Fibroblast of skin of back (primary cell): ENCODE measurements around the gene GJC2.

Source experiments
- DNase-seq: peaks from one replicate; pipeline ENCODE4 v3.0.0-alpha.2; 2013

Gene GJC2

DNA sequence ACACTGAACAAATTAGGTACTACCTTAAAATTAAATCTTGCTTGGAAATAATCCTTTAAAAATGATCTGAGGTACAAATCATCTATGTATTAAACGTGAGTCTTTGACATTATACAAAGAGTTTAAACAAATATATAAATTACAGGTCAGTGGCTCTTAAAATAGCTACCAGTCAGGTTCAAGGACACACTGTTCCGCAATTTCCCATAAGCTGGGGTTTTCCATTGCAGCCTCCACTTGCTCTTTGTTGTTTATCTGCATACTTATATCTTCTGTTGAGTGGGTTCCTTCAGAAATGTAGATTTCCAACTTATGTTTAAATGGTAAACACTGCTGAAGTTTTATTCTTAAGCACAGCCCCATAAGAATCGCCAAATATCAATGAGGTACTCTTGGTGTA is 34.9 kb upstream of the GJC2 start:
- no peak for DNase-seq

- no peak for DNase-seq
These were observed 32.4 kb upstream of the GJC2 start for GRCh38 chr1:228117335-228117734.

DNA sequence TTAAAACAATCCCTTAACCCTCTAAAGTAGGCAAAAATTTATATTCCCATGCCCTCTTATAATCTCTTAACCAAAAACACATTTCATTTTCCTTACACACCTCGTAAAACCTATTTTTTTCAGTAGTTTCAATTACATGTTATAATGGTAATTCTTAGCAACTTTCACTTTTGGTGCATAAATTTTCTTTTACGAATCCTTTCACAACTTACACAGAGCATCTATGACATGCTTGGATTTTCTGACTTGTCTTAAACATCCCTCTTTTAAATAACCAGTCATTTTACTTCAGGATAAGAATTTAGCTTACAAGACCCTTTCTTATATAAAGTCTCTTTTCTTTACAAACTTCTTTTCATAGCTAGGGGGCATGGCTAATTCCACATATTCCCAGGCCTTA is 31.7 kb upstream of the GJC2 start:
- DNase-seq, result no peak

- DNase-seq, result no peak
These were observed 29.4 kb upstream of the GJC2 start for GRCh38 chr1:228120351-228120750.

DNA sequence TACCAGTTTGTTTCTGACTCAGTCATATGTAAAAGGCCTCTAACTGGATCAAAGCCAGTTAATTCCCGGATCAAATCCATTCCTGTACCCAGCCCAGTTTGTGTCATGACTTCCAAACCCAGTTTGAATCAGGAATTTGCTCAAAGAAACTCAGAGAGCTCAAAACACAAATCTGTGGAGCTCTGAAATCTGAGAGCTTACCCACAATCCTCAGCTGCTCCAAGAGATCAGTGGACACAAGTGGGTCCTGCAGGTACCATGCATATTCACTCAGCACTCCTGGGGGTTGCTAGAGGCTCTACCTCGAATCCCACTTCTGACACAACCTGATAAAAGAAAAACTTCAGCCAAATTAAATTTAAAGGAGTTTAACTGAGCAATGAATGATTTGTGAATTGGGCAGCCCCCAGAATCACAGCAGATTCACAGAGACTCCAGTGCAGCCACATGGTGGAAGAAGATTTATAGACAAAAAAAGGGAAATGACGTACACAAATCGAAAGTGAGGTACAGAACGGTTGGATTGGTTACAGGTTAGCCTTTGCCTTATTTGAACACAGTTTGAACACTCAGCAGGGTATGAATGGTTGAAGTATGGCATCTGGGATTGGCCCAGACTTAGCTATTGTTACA is 28.8 kb upstream of the GJC2 start:
- no peak for DNase-seq

DNA sequence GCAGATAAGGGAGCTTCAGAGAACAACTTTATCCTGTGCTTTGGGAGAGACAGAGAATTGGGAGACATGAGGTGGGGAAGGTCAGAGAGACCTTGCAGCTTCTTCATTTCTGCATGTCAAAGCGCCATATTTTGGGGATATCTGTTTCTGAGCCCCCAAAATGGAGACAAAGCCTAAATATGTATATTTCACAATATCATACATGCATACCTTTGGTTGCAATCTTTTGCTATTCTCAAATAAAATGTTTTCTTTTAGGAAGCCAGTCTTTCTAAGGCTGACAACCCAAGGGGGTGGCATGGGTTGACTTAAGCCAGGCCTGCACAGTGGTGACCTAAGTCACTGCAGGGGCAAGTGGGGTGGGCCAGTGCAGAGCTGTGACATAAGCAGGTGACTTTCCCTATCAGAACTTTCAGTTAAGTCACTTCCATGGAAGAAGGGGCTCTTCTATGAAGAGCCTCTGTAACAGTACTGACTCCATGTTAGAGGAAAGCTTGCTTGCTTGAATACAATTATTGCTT is 26.7 kb upstream of the GJC2 start:
- no peak for DNase-seq

DNA sequence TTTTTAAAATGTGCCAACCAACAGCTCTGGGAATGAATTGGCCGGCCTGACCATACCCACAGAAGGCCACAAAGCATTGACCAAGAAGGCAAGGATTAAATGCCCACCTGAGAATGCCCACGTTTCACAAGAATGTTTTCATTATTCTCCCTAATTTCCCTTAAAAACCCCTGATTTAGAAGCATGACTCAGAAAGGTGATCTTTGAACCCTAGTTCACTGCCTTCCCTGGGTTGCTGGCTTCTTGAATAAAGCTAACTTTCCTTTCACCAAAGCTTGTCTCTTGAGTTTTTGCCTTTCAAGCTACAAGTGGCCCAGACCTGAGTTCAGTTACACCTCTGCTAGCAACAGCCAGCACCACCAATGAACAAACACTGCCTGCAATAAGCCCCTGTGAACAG is 26.2 kb upstream of the GJC2 start:
- no peak for DNase-seq

GRCh38 chr1:228125185-228125584 is 24.5 kb upstream of the GJC2 start:
- DNase-seq, result no peak

- DNase-seq, result no peak
These were observed 18.0 kb upstream of the GJC2 start for GRCh38 chr1:228131766-228132165.

DNA sequence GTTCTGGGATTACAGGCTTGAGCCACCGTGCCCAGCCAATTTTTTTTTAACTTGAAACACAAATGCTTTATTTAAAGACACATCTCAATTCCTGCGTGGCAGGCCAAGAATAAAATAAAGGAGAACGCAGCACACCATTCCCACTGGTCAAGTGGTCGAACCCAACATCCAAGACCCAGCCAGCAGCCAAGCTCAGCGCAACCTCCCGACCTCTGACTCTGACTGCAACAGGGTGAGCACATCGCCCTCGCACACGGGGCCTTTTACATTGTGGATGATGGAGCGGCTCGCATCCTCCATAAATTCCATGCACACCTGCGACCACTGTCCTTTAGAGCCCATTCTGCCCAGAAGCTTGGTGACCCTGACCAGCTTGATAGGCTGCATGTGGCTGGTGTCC is 15.1 kb upstream of the GJC2 start:
- DNase-seq, result no peak

- no peak for DNase-seq
These were observed 12.8 kb upstream of the GJC2 start for GRCh38 chr1:228136901-228137300.

DNA sequence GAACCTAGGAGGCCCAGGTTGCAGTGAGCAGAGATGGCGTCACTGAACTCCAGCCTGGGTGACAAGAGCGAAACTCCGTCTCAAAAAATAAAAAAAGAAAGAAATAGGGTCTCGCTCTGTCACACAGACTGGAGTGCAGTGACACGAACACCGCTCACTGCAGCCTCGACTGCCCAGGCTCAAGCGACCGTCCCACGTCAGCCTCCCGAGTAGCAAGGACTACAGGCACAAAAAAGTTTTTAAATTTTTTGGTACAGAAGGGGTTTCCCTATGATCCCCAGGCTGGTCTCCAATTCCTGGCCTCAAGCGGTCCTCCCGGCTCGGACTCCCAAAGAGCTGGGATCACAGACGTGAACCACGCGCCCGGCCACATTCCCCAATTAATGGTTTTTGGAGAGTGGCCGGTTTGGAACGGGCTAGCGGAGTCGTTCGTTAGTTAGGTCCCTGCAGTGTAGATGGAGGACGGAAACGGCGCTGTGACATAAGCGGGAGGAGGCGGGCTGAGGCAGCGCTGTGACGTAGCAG is 10.3 kb upstream of the GJC2 start:
- DNase-seq, result no peak

- peak; percentile 99 for DNase-seq
These were observed 9.6 kb upstream of the GJC2 start, which contains the start of gene GUK1 for GRCh38 chr1:228139931-228140723. Gene GUK1, plus strand, starts transcription at chr1:228140279. Its CDS starts 24 bp downstream, at chr1:228140303.

GRCh38 chr1:228140724-228141225 is 9.0 kb upstream of the GJC2 start:
- no peak for DNase-seq

GRCh38 chr1:228141226-228142044 is 8.3 kb upstream of the GJC2 start:
- DNase-seq, result peak; percentile 44

DNA sequence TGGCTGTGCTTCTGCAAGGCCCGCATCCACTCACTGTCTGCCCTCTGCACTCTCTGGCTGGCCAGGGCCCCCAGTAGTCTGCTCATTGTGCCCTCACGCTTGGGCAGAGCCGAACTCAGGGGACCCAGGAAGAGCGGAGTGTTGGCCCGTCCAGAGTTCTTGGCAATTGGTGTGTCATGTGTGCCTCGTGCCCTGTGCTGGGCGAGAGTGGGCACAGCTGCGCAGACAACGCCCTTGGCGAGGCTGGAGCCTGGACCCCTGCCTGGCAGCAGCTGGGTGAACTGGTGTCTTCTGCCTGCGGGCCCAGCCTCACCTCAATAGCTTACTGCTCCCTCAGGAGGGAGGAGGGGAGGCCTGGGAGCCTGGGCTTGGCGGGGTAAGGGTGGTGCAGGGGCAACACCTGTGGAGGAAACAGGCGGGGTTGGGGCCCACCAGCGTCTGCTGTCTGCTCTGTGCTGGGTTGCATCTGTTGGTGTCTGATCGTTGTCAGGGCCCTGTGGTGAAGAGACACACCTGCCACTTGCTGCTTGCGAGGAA is 7.5 kb upstream of the GJC2 start:
- no peak for DNase-seq

DNA sequence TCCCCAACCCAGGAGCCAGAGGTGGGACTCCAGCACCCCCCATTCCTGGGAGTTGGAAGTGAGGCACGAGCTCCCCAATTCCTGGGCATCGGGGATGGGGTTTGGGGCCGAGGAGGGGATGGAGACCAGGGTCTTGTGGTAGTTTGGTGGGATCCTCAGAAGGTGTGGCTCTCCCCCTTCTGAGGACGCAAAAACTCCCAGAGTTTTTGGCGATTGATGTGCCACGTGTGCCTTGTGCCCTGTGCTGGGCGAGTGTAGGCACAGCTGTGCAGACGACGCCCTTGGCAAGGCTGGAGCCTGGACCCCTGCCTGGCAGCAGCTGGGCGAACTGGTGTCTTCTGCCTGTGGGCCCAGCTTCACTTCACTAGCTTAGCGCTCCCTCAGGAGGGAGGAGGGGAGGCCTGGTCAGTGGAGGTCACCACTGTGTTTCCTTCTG is 7.0 kb upstream of the GJC2 start:
- DNase-seq, result no peak

DNA sequence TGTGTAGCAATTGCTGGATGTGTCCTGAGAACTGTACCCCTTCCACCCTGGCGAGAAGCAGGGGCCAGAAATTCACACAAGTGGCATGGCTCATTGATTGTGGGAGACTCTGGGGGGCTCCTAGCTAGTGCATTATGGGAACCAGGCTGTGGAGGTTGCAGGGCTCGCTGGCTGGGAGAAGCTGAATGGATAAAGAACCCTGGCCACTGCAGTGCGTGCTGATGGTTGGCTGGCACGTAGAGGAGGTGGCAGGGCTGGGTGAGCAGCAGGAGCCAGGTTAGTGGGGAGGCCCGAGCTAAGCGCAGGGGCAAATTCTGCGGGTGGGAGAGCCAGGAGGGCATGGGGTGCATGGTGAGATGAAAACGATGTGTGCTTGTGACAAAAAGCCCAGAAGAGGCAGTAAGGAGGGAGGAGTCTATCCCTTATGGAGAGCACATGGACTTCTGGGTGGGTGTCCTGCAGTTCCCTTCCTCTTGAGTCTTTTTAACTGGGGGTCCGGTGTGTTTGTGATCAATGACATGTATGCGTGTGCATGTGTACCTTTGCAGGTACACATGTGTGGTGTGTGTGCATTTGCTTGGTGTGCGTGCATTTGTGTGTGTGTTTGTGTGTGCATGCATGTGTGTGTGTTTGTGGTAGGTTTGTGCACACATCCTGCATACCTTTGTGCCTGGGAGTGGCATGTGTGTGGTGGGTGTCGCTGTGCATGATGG is 6.1 kb upstream of the GJC2 start:
- DNase-seq, result no peak

- DNase-seq, result no peak
These were observed 5.3 kb upstream of the GJC2 start for GRCh38 chr1:228144193-228144992.

DNA sequence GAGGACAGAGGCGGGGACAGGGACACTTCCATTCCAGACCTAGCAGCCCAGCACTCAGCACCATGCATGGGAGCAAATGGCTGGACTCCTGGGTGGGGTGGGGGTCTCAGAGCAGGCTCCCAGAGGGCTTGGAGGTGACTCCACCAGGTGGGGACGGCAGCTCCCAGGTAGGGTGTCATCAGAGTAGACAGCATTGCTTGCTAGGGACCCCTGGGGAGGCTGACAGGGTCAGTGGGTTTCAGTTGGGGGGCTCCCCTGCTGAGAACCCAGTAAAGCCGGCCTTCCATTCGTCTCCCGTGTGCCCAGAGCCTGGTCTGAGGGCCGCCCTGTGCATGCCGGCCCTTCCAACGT is 4.8 kb upstream of the GJC2 start:
- no peak for DNase-seq
